Small intestine (tissue), 7 donors: ENCODE results near the gene GPI. TPM values are rescaled to one million over a fixed set of nuclear protein-coding genes. Genes with fewer than 3 reads are reported as not detected.
"Not testable (repeated sequence)": the region's sequence is repeated elsewhere in the genome, so short reads cannot be mapped to it uniquely, and the experiment has no call there.

Experiments used
- DNase-seq, 2 donors: peaks; one replicate each; pipeline versions ENCODE4 v3.0.0 to v3.0.0-alpha.2; 2013
- FAIRE-seq: peaks from 2 replicates; lab custom pipeline; 2012; peaks lifted over from hg19 to GRCh38; lab: Jason Lieb, UNC
- H3K27ac ChIP-seq, 3 donors: one replicate each; pipeline ENCODE4 v1.5.1; 2013; ENCODE audit warnings: low read length in 2 of 3, mild to moderate bottlenecking in 2 of 3, control low read depth in 1 of 3, inconsistent platforms in 1 of 3, low read depth in 1 of 3, moderate library complexity in 1 of 3
- H3K27me3 ChIP-seq, 3 donors: one replicate each; pipeline ENCODE4 v1.6.1; 2013; ENCODE audit warnings: low read length in 3 of 3, inconsistent platforms in 1 of 3; ENCODE audit not compliant: control insufficient read depth in 3 of 3, insufficient read depth in 3 of 3
- H3K36me3 ChIP-seq, 3 donors: one replicate each; pipeline ENCODE4 v1.6.1; 2013; ENCODE audit warnings: low read length in 3 of 3, inconsistent platforms in 1 of 3, low read depth in 1 of 3, mild to moderate bottlenecking in 1 of 3, moderate library complexity in 1 of 3; ENCODE audit not compliant: control insufficient read depth in 3 of 3, insufficient read depth in 2 of 3
- H3K4me1 ChIP-seq, 3 donors: one replicate each; pipeline ENCODE4 v1.6.1; 2013; ENCODE audit warnings: low read length in 2 of 3, inconsistent platforms in 1 of 3, low read depth in 1 of 3, mild to moderate bottlenecking in 1 of 3, moderate library complexity in 1 of 3; ENCODE audit not compliant: control insufficient read depth in 3 of 3, insufficient read depth in 2 of 3
- H3K4me3 ChIP-seq, 3 donors: one replicate each; pipeline ENCODE4 v1.5.1; 2013; ENCODE audit warnings: low read length in 3 of 3, control low read depth in 1 of 3, inconsistent platforms in 1 of 3, low read depth in 1 of 3, mild to moderate bottlenecking in 1 of 3, moderate library complexity in 1 of 3
- H3K9me3 ChIP-seq, 2 donors: one replicate each; pipeline ENCODE4 v1.6.1; 2013; ENCODE audit warnings: low read depth in 1 of 2, low read length in 1 of 2; ENCODE audit not compliant: control insufficient read depth in 2 of 2, insufficient read depth in 1 of 2
- WGBS, 3 donors: extraction: QIAGEN DNeasy Blood & Tissue Kit; methylation state at CpG; one replicate each; pipeline ENCODE4 v1.1.7; 2013; 5-methylcytosine and 5-hydroxymethylcytosine counted together
- polyA plus RNA-seq, 4 donors: library from polyadenylated mRNA; stranded (reverse) in 3 of 4; unstranded in 1 of 4; fragments of 200-250 nt in 3 of 4; fragments of 120-200 nt in 1 of 4; gene quantifications; one replicate each; pipeline versions ENCODE4 v1.2.1 to v1.2.3, GENCODE V29; 2013
- donor health status: healthy with polysubstance abuse.
- donor health status: control.
- donor health status: control.
- donor health status: Bipolar disorder and iron deficiency.
- donor health status: healthy.

Gene GPI
- polyA plus RNA-seq, 4 donors: 98.6 to 199 (median 125) TPM

GRCh38 chr19:34365463-34366401 is 736 bp downstream of the GPI start:
- Histone ChIP-seq H3K36me3 (peaks cover 0 to 43% (median 8%) of the 10 kb centered on the region in 3 donors), H3K27me3 (no peaks in the 10 kb centered on the region), H3K4me3 (peak overlapping the region; percentile 85 to 96 (median 89)), H3K27ac (peak overlapping the region; percentile 65 to 85 (median 67)), H3K9me3 (no peaks in the 10 kb centered on the region), H3K4me1 (peaks cover 0 to 19% (median 9%) of the 10 kb centered on the region in 3 donors)
- DNase-seq (peak; percentile 59 to 69), FAIRE-seq (no peak)
- WGBS, 3 donors: 4 to 7% (median 5%) methylated on average over 41 to 45 of the region's 45 CpGs

- 73 to 87% (median 79%) methylated on average over 10 of the region's 10 CpGs for whole genome bisulfite sequencing, 3 donors
- peak; percentile 45 to 61 for DNase-seq
- Histone ChIP-seq H3K9me3 (no peaks in the 10 kb centered on the region), H3K27me3 (no peaks in the 10 kb centered on the region), H3K27ac (peak overlapping the region in 2 of 3 donors; percentile 38 to 41), H3K4me1 (peaks cover 0 to 19% (median 9%) of the 10 kb centered on the region in 3 donors), H3K4me3 (peak overlapping the region in 2 of 3 donors; percentile 85 to 96), H3K36me3 (peaks cover 0 to 47% (median 8%) of the 10 kb centered on the region in 3 donors)
- FAIRE-seq: no peak
These were observed 2.0 kb downstream of the GPI start for GRCh38 chr19:34366738-34367623.

GRCh38 chr19:34367624-34367957 is 2.6 kb downstream of the GPI start:
- Histone ChIP-seq H3K9me3 (no peaks in the 10 kb centered on the region), H3K4me1 (peaks cover 0 to 19% (median 9%) of the 10 kb centered on the region in 3 donors), H3K4me3 (no peak overlapping the region), H3K27ac (no peak overlapping the region), H3K36me3 (peaks cover 0 to 53% (median 8%) of the 10 kb centered on the region in 3 donors), H3K27me3 (no peaks in the 10 kb centered on the region)
- no peak for DNase-seq
- no peak for FAIRE-seq
- WGBS, 3 donors: 86 to 90% (median 87%) methylated on average over 8 of the region's 8 CpGs

DNA sequence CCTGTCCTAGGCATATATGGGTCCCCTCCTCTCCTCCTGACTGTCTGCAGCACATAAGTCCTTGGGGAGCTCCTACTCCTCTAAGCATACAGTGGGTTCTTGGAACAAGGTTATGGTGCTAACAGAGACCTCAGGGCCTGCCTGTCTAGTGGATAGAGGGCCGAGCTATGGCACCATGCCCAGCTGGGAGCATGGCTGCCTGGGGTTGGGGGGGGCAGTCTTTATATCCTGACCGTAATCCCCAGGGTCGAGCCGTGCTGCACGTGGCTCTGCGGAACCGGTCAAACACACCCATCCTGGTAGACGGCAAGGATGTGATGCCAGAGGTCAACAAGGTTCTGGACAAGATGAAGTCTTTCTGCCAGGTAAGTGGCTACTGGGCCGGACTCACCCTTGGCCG is 3.3 kb downstream of the GPI start:
- WGBS, 3 donors: 78 to 91% (median 83%) methylated on average over 10 of the region's 10 CpGs
- Histone ChIP-seq H3K36me3 (peaks cover 2 to 54% (median 8%) of the 10 kb centered on the region in 3 donors), H3K27me3 (no peaks in the 10 kb centered on the region), H3K4me3 (no peak overlapping the region), H3K27ac (no peak overlapping the region), H3K9me3 (no peaks in the 10 kb centered on the region), H3K4me1 (peaks cover 0 to 19% (median 9%) of the 10 kb centered on the region in 3 donors)
- FAIRE-seq (no peak), DNase-seq (no peak)

GRCh38 chr19:34369166-34369565 is 4.2 kb downstream of the GPI start:
- DNase-seq: peak in 1 of 2 donors; percentile 74
- Histone ChIP-seq H3K4me1 (peaks cover 0 to 19% (median 9%) of the 10 kb centered on the region in 3 donors), H3K36me3 (peaks cover 2 to 60% (median 10%) of the 10 kb centered on the region in 3 donors)
- H3K27ac ChIP-seq, H3K27me3 ChIP-seq, H3K4me3 ChIP-seq, FAIRE-seq, H3K9me3 ChIP-seq: not testable (repeated sequence)
- 42 to 73% (median 52%) methylated on average over 10 of the region's 10 CpGs for WGBS, 3 donors

GRCh38 chr19:34370117-34370516 is 5.1 kb downstream of the GPI start:
- peak in 1 of 2 donors; percentile 71 for DNase-seq
- no peaks in the 10 kb centered on the region for H3K27me3 ChIP-seq
- no peak overlapping the region for H3K27ac ChIP-seq
- no peak overlapping the region for H3K4me3 ChIP-seq
- no peak for FAIRE-seq
- peaks cover 2 to 67% (median 13%) of the 10 kb centered on the region in 3 donors for H3K36me3 ChIP-seq
- no peaks in the 10 kb centered on the region for H3K9me3 ChIP-seq
- WGBS, 3 donors: 45 to 80% (median 50%) methylated on average over 8 of the region's 8 CpGs
- H3K4me1 ChIP-seq: peaks cover 0 to 19% (median 9%) of the 10 kb centered on the region in 3 donors

- peaks cover 0 to 16% (median 7%) of the 10 kb centered on the region in 3 donors for H3K4me1 ChIP-seq
- no peaks in the 10 kb centered on the region for H3K9me3 ChIP-seq
- no peak for DNase-seq
- H3K36me3 ChIP-seq: peaks cover 7 to 76% (median 16%) of the 10 kb centered on the region in 3 donors
- H3K4me3 ChIP-seq: no peak overlapping the region
- no peaks in the 10 kb centered on the region for H3K27me3 ChIP-seq
- H3K27ac ChIP-seq: no peak overlapping the region
- no peak for FAIRE-seq
- WGBS, 3 donors: 73 to 82% (median 81%) methylated on average over 4 of the region's 4 CpGs
These were observed 6.0 kb downstream of the GPI start for GRCh38 chr19:34370983-34371382.
